SKM-1 (cell line): ENCODE data around the gene DACT3.

Experiments
- DNase-seq: peaks from one replicate; lab custom pipeline; 2025; ENCODE audit not compliant: unreplicated experiment; lab: John Stamatoyannopoulos, UW

The DACT3 gene

DNA sequence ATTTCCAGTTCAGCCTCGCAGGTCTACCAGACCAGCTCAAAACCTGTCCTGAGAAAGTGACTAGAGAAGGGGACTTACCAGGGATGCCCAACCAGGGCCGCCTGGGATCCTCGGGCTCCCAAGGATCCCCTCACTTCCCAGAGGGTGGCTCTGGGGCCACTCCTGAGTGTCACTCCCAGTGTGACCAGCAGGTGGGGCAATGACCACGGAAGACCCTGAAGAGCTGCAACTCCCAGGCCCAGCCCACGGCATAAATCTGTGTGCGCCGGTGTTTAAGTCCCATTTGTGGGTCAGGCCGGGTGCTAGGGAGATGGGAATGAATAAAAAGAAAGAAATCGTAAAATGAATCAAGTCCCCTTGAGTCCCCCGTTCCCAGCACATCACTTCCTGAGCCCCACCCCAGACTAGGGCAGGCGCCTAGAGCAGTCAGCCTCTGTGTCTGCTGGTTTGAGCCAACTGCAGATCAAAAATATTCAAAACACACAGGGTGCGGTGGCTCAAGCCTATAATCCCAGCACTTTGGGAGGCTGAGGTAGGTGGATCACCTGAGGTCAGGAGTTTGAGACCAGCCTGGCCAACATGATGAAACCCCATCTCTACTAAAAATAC, 46.8 kb downstream of the DACT3 start:
- no peak for DNase-seq

DNA sequence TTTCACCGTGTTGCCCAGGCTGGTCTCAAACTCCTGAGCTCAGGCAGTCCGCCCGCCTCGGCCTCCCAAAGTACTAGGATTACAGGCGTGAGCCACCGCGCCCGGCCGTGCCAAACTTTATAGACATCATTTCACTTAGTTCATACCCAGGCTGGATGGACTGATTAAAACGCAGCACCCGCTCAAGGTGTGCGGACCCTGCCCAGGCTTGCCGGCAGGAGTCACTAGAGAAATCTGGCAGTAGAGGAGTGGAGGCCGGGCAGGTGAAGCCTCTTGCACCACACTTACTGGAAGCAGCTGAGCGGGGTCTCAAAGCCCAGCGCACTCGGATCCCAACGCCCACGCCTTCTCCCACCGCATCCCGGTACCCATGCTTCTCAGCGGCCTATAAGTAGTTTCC, 47.5 kb downstream of the DACT3 start:
- no peak for DNase-seq

DNA sequence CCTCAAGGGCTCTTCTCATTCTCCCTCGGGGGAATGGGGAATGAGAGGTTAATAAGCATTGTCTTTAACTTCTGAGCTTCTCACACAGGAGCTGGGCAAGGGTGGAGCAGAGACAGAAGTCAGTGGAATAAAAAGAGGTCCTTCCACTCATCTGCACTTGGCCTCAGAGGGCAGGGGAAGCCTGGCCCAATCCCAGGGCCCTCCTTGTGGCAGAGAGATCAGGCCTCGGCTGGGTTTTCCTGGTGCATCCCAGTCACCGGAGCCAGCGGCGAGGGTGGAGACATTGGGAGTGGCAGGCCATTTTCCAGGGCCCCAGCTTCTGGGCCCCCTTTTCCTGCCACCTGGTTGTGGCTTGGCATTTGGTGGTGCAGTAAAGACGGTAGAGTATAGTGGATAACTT, 49.2 kb downstream of the DACT3 start:
- DNase-seq = no peak

DNA sequence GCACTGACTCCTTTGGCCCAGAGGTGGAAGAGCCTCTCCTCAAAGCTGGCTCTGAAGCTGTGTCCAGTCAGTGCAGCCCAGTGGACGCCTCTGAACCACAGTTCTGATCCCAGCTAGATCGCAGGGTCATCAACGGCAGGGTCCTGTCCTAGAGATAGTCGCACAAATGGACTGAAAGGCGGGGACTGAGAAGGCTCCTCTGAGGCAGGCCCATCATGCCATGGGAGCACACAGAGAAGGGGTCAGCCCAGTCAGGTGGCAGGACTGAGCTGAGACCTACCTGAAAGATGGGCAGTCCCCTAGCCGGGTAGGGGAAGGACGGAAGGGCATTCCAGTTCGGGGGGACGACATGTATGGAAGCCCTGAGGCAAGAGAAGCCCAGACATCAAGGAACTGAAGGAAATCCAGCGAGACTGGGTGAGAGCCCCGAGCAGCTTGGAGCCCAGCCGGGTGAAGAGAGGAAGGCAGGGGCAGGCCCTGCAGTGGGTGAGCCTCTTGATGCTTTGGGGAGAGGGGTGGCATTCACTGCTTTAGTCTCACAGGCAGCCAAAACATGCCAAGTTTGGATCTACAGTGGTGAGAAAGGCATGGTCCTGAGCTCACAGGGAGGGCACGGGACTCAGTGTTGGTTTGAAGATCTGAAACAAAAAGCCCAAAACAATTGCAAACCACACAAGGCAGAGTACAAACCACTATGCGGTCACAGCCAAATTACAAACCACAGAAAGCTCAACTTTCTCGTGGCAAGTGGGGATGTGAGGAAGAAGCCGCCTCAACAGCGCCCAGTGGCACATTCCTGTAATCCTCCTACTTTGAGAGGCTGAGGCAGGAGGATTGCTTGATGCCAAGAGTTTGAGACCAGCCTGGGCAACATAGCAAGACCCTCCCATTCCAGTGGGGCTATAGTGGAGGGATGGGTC, 49.9 kb downstream of the DACT3 start:
- no peak for DNase-seq

DNA sequence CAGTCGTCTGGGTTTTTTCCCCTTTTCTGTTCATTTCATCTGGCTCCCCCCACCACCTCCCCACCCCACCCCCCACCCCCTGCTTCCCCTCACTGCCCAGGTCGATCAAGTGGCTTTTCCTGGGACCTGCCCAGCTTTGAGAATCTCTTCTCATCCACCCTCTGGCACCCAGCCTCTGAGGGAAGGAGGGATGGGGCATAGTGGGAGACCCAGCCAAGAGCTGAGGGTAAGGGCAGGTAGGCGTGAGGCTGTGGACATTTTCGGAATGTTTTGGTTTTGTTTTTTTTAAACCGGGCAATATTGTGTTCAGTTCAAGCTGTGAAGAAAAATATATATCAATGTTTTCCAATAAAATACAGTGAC, 50.6 kb downstream of the DACT3 start:
- no peak for DNase-seq

DNA sequence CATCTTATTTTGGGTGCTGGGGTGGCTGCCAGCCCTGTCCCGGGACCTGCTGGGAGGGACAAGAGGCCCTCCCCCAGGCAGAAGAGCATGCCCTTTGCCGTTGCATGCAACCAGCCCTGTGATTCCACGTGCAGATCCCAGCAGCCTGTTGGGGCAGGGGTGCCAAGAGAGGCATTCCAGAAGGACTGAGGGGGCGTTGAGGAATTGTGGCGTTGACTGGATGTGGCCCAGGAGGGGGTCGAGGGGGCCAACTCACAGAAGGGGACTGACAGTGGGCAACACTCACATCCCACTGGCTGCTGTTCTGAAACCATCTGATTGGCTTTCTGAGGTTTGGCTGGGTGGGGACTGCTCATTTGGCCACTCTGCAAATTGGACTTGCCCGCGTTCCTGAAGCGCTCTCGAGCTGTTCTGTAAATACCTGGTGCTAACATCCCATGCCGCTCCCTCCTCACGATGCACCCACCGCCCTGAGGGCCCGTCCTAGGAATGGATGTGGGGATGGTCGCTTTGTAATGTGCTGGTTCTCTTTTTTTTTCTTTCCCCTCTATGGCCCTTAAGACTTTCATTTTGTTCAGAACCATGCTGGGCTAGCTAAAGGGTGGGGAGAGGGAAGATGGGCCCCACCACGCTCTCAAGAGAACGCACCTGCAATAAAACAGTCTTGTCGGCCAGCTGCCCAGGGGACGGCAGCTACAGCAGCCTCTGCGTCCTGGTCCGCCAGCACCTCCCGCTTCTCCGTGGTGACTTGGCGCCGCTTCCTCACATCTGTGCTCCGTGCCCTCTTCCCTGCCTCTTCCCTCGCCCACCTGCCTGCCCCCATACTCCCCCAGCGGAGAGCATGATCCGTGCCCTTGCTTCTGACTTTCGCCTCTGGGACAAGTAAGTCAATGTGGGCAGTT, 51.2 kb downstream of the DACT3 start:
- DNase-seq = no peak

DNA sequence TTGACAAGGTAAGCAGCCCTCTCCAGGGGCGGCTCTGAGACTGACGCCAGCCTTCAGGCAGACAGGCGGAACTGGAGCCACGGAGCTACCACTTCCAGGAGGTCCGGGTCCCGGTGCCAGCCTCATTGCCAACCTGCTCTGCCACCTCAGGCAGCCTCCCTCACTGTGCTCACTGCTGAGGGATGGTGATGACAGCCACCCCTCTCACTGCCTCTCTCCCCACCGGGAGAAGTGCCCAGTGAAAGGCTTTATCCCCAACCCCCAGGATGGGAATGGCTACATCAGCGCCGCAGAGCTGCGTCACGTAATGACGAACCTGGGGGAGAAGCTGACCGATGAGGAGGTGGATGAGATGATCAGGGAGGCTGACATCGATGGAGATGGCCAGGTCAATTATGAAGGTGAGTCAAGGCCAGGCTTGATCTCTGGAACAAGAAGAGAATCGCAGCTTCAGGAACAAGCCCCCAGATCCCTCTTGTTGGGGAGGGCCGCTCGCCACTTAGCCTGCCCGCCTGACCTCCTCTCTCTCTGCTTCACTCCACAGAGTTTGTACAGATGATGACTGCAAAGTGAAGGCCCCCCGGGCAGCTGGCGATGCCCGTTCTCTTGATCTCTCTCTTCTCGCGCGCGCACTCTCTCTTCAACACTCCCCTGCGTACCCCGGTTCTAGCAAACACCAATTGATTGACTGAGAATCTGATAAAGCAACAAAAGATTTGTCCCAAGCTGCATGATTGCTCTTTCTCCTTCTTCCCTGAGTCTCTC, 52.2 kb downstream of the DACT3 start:
- DNase-seq = no peak

DNA sequence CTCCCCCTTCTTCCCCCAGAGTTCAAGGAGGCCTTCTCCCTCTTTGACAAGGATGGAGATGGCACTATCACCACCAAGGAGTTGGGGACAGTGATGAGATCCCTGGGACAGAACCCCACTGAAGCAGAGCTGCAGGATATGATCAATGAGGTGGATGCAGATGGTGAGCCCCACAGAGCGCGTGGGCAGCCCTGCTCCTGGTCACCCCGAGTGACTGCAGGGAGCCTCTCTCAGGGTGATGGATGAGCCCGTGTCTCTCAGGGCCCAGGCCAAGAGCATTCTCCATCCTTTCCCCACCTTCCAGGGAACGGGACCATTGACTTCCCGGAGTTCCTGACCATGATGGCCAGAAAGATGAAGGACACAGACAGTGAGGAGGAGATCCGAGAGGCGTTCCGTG, 52.8 kb downstream of the DACT3 start:
- no peak for DNase-seq

DNA sequence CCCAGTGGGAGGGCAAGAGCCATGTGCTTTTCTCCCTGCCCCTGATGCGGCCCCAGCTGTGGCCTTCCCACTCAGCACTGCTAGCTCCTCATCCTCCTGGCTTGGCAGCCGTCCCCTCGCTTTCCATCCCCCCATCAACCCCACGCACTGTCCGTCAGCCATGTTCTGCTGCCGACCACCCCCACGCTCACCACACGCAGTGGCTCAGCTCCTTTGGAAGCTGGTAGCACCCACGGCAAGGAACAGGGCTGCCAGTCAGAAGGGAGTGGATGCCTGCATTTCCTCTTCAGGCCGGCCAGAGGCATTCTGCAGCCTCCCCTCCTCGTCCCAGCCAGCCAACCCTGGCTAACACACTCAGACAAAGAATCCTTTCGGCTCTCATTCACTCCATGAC, 53.5 kb downstream of the DACT3 start:
- DNase-seq = peak; percentile 54

DNA sequence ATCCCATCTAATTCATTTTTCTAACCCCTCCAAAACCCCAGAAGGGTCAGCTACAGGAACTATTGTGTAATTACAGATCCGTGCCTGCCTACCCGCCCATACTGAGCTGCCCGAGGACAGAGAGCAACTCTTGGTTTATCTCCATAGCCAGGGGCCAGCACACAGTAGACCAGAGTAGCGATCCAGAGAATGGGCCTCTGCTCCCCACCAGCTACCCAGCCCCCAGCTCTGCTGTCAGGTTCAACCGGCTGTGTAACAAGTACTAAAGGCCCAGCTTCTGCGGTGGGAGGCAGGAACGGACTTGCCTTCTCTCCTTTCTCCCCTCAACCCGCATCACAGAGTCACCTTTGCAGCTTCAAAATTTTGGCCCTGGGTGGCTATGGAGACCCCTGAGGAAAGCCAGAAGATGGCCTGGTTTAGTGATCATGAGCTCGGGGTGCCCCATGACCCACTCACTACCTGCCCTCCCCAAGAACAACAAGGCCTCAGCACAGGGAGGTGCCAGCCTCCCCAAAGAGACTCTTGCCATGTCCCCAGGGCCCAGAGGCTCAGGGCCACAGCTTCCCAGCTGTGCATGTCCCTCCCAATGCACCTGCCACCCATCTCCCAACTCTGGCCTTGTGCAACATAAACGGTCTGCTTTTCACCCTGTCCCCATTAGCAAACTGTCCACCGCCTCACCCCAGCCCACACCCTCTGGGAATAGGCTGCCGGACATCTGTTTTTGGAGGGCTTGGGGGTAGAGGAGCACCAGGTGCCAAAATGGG, 54.1 kb downstream of the DACT3 start:
- no peak for DNase-seq

DNA sequence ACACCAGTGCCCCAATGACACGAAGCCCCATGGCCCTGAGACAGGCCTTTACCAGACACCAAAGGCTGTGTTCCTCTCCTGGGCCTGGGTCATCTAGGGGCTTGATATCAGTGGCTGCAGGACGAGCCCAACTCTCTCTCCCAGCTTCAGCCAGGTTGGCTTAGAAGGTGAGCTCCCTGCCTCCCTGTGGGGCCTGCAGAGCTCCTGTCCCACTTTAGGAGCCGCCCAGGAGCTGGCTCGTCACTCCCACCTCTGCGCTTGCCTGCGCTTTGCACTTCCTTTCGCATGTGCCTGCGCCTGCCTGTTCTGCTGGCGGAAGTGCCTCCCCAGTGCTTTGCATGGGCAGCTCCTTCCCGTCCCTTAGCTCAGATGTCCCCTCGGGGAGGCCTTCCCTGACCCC, 55.0 kb downstream of the DACT3 start:
- DNase-seq = no peak

DNA sequence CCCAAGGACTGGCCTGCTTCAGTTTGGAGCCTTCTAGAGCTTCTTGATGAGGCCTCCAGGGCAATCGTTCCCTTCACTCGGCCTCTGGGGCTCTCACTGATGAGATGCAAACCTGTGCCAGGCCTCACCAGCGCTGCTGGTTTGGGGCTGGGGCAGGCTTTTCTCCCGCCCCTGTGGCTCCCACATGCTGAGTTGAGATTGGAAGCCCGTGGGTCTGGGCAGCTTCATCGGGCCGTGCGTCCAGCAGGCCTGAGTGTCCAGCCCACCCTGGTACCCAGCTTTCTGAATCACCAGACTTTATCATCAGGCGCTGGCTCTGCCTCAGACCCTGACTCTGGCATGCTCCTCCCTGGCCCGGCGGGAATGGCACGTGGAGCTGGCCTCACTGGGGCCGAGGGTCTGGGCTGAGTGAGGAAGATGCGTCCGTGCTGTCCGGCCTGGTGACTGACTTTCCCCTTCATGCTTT, 55.6 kb downstream of the DACT3 start:
- DNase-seq = no peak

DNA sequence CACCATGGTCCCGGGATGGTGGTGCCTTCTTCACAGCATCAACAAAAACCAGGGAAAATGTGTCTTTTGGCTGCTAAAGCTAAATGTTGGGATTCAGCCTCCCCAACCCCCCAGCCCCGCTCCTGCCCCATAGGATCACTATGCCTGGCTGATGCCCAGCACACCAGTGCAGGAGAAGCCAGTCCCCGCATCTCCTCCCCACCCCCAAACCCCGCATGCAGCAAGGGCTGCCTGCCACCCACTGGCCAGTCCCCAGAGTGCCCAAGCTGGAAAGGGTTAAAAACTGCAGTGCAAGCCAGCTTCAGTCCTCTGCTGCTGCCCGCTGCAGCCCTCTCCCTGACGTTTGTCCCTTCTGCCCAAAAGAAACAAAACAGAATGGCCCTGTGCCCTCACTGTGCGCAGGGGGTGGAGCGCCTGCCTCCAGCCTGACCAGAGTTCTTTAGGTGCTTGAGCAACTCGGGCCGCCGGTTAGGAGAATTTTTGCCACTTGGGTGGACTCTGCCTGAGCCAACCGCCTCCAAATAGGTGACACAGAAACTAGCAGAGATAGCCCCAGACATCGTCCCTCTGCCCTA, 56.1 kb downstream of the DACT3 start:
- no peak for DNase-seq

DNA sequence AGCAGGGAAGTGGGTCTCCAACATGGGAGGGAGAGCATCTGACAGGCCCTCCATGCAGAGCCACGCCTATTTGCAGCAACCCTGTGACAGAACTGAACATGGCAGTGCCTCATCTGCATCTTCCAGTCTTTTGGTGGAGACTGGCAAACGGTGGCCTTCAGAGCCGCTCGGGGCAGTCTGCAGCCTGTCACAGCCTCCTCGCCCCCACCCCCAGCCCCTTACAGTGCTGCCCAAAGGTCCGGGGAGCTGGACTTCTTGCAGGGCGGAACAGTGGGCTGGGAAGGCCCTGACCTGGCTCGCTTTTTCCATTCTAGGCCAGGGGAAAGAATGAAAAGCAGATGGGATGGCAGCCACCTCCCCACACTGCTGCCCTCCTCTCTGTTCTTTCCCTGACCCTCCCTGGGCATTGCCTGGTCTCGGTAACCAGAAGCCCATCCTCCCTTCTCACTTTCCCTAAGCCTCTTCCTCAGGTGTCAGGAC, 57.2 kb downstream of the DACT3 start:
- no peak for DNase-seq

DNA sequence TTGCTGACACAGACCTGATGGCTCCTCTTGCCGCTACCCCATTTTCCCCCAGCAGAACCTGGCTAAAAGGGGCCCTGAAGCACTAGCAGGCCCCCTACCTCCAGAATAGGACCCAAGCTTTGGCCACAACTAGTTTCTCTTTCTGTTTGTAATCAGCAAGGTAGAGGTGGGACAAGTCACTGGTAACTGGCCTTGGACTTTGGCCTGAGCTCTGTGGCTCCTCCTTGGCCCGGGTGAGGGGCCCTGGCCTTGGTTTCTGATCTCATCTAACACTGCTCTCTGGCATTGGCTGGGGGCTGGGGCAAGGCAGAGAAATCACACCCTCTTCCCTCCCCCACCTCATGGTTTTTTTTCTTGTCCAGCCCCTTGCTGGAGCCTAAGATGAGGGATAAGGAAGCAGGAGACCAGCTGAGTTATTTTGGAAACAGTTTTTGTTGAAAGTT, 57.8 kb downstream of the DACT3 start:
- no peak for DNase-seq

DNA sequence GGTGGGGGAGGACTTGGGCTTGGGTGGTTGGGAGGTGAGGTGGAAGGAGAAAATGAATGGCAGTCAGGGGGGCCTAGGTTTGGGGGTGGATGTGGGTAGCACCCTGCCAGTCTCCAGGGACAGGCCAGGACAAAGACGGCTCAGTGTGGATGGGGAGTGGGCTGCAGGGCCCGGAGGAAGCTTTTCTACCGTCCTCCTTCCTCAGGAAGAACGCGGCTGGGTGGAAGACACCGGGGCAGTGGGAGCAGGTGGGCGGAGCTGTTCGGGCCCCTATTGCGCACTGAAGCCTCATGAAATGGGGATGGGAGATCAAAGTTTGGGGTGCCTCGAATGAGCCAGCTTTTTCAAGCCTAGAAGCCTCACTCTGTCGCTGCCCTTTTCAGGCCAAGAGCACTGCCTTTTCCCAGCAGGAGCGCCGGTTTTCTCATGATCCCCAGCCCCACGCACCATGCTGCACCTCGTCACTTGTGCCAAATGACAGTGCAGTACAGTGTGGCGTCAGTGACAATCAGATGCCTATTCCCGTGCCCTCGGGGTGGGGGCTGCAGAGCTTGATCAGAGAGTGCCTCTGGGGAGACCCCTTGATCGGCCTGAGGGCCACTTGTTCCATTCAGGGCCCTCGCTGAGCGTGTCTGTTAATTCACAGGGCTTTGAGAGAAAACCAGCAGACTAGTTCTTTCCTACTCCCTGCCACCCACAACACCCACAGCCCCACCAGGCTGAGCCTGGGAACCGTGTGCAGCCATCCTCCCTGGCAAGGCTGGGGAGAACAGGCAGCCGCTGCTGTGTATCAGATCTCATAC, 58.4 kb downstream of the DACT3 start:
- DNase-seq = no peak

DNA sequence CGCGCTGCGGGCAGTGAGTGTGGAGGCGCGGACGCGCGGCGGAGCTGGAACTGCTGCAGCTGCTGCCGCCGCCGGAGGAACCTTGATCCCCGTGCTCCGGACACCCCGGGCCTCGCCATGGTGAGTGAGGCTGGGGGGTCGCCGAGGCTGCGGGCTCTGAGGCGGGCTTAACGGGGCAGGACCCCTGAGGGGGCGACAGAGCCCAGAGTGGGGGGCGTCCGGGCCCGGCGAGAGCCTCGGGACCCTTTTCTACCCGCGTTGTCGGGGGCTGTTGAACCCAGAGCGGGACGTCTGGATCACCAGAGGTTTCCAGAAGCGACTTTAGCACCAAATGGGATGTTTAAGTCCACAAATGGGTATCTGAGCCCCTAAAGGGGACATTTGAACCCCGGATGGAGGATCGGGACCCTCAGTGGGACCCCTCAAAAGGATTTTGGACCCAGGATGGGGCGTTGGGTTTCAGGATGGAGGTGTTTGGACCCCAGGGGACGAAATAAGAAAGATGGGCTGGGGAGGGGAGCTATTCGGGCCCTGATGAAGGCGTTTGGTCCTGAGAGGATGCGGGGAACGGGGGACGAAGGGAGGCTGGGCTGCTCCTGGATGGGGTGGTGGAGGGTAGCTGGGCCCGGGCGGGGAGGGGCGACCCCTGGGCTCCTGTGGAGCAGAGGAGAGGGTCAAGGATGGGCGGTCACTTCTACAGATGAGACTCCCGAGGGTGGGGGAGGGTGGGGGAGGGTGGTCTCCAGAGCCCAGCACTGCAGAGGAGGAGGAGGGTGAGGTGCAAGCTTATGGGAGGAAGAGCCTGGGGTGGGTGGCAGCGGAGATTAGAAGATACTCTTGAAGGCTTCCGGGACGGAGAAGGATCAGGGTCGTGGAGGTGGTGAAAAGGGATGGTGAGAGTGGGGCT, 59.4 kb downstream of the DACT3 start, which contains the start of gene CALM3:
TSS of gene CALM3 (plus strand) at position 13 of the 907 bp plus-strand sequence. CDS start at position 118, 105 bp downstream.
- DNase-seq = no peak
